ENCODE data around the gene WDR62.

Gene WDR62

GRCh38 chr19:36054733-36055686 lies at the start of gene WDR62:
TSS of gene WDR62 (plus strand) at chr19:36054897. CDS start at chr19:36054972, 75 bp downstream.
- DNase-seq (ENCODE audit: low read depth) = peak; percentile 92

- no peak for DNase-seq (ENCODE audit: low read depth)
Observed at GRCh38 chr19:36006955-36007354, 47.7 kb upstream of the WDR62 start.

- DNase-seq (ENCODE audit: low read depth) = no peak
Observed at GRCh38 chr19:36008336-36008978, 46.2 kb upstream of the WDR62 start, which contains the start of gene SYNE4. TSS of gene SYNE4 (minus strand) at chr19:36008813. CDS start at chr19:36008681, 132 bp downstream.

- peak; percentile 68 for DNase-seq (ENCODE audit: low read depth)
Observed at GRCh38 chr19:36009220-36009619, 45.5 kb upstream of the WDR62 start.

- no peak for DNase-seq (ENCODE audit: low read depth)
Observed at GRCh38 chr19:36009633-36010379, 44.9 kb upstream of the WDR62 start.

GRCh38 chr19:36010402-36010801 lies 44.3 kb upstream of the WDR62 start:
- no peak for DNase-seq (ENCODE audit: low read depth)

GRCh38 chr19:36013280-36014011 lies 41.3 kb upstream of the WDR62 start:
- no peak for DNase-seq (ENCODE audit: low read depth)

- DNase-seq (ENCODE audit: low read depth) = peak; percentile 99
Observed at GRCh38 chr19:36014012-36014924, 40.4 kb upstream of the WDR62 start, which contains the start of gene ALKBH6. TSS of gene ALKBH6 (minus strand) at chr19:36014213. CDS start at chr19:36013397, 816 bp downstream.

GRCh38 chr19:36019061-36019670 lies 35.5 kb upstream of the WDR62 start:
- DNase-seq (ENCODE audit: low read depth) = no peak

- DNase-seq (ENCODE audit: low read depth) = no peak
Observed at GRCh38 chr19:36023432-36023831, 31.3 kb upstream of the WDR62 start.

- no peak for DNase-seq (ENCODE audit: low read depth)
Observed at GRCh38 chr19:36025541-36025940, 29.2 kb upstream of the WDR62 start.

- DNase-seq (ENCODE audit: low read depth) = no peak
Observed at GRCh38 chr19:36026091-36026876, 28.4 kb upstream of the WDR62 start.

GRCh38 chr19:36027696-36028095 lies 27.0 kb upstream of the WDR62 start:
- DNase-seq (ENCODE audit: low read depth) = no peak

- DNase-seq (ENCODE audit: low read depth) = no peak
Observed at GRCh38 chr19:36028313-36029041, 26.2 kb upstream of the WDR62 start.

GRCh38 chr19:36030264-36031148 lies 24.2 kb upstream of the WDR62 start:
- DNase-seq (ENCODE audit: low read depth) = peak; percentile 54

- no peak for DNase-seq (ENCODE audit: low read depth)
Observed at GRCh38 chr19:36031308-36031707, 23.4 kb upstream of the WDR62 start.
